Suprapubic skin (tissue), 4 donors: ENCODE data around the gene PDE4C. TPM values are rescaled to one million over a fixed set of nuclear protein-coding genes. Genes with fewer than 3 reads are reported as not detected.

Source experiments
- DNase-seq, 2 donors: peaks; one replicate each; pipeline ENCODE4 v3.0.0-alpha.2; 2019; ENCODE audit warnings: low spot score in 2 of 2
- H3K27ac ChIP-seq: fragments of 200-600 bp; sonication (generic); one replicate; pipeline ENCODE4 v1.5.1; 2019
- H3K27me3 ChIP-seq: fragments of 200-600 bp; sonication (generic); one replicate; pipeline ENCODE4 v1.5.1; 2019
- H3K36me3 ChIP-seq: fragments of 200-600 bp; sonication (generic); one replicate; pipeline ENCODE4 v1.5.1; 2019
- H3K4me1 ChIP-seq: fragments of 200-600 bp; sonication (generic); one replicate; pipeline ENCODE4 v1.5.1; 2019
- H3K4me3 ChIP-seq: fragments of 200-600 bp; sonication (generic); one replicate; pipeline ENCODE4 v1.5.1; 2019; ENCODE audit warnings: mild to moderate bottlenecking
- H3K9me3 ChIP-seq: fragments of 200-600 bp; sonication (generic); one replicate; pipeline ENCODE4 v1.5.1; 2019
- CTCF ChIP-seq, 2 donors: fragments of 200-600 bp in 1 of 2; fragments of 450-650 bp in 1 of 2; sonication (generic) in 1 of 2; IDR thresholded peaks; one replicate each; pipeline ENCODE4 v1.5.1; 2016 to 2019; ENCODE audit warnings: antibody characterized with exemption in 2 of 2, mild to moderate bottlenecking in 1 of 2, moderate library complexity in 1 of 2
- EP300 ChIP-seq: sonication (generic); formaldehyde crosslinking; IDR thresholded peaks from one replicate; pipeline ENCODE4 v1.6.1; 2017; ENCODE audit warnings: antibody characterized with exemption
- POLR2A ChIP-seq, 2 donors: fragments of 450-650 bp; IDR thresholded peaks; one replicate each; pipeline ENCODE4 v1.6.1; 2017; ENCODE audit warnings: antibody characterized with exemption in 2 of 2, mild to moderate bottlenecking in 2 of 2, moderate library complexity in 2 of 2
- POLR2AphosphoS5 ChIP-seq, 3 donors: sonication (generic); formaldehyde crosslinking; IDR thresholded peaks; one replicate each; pipeline ENCODE4 v1.6.1; 2017; ENCODE audit warnings: antibody characterized with exemption in 3 of 3
- WGBS: methylation state at CpG from one replicate; pipeline ENCODE4 v1.1.5; 2018; 5-methylcytosine and 5-hydroxymethylcytosine counted together
- total RNA-seq, 4 donors: library from RNA; depleted of rRNA; stranded (reverse); fragments of >200 nt; gene quantifications; one replicate each; pipeline ENCODE4 v1.1.0, GENCODE V29; 2016

Gene PDE4C
- total RNA-seq, 4 donors from 2014 or later: 0.47 to 2.0 TPM; not detected in 2

GRCh38 chr19:18270326-18270725 is 44.1 kb upstream of the PDE4C start:
- H3K36me3 ChIP-seq: peaks cover 39% of the 10 kb centered on the region
- no peak for TF ChIP-seq POLR2A (IDR thresholded peaks at IDR 0.05)
- no peak for TF ChIP-seq POLR2AphosphoS5 (IDR thresholded peaks at IDR 0.05)
- TF ChIP-seq EP300: no peak
- no peak for TF ChIP-seq CTCF (IDR thresholded peaks at IDR 0.05)
- H3K4me3 ChIP-seq: no peak overlapping the region
- no peaks in the 10 kb centered on the region for H3K27me3 ChIP-seq
- no peak overlapping the region for H3K27ac ChIP-seq
- no peak for DNase-seq
- H3K4me1 ChIP-seq: peaks cover 18% of the 10 kb centered on the region
- 93% methylated on average over 9 of the region's 9 CpGs for WGBS
- no peaks in the 10 kb centered on the region for H3K9me3 ChIP-seq

GRCh38 chr19:18269070-18269723 is 43.0 kb upstream of the PDE4C start:
- Histone ChIP-seq H3K9me3 (no peaks in the 10 kb centered on the region), H3K4me1 (peaks cover 6% of the 10 kb centered on the region), H3K27ac (no peak overlapping the region), H3K36me3 (peaks cover 50% of the 10 kb centered on the region), H3K4me3 (no peak overlapping the region), H3K27me3 (no peaks in the 10 kb centered on the region)
- no peak for DNase-seq
- WGBS: 73% methylated on average over 2 of the region's 2 CpGs
- TF ChIP-seq CTCF (IDR thresholded peaks at IDR 0.05) (no peak), POLR2A (IDR thresholded peaks at IDR 0.05) (no peak), POLR2AphosphoS5 (IDR thresholded peaks at IDR 0.05) (no peak), EP300 (no peak)

GRCh38 chr19:18266771-18267686 is 40.8 kb upstream of the PDE4C start:
- 87% methylated on average over 18 of the region's 42 CpGs for WGBS
- TF ChIP-seq POLR2AphosphoS5 (IDR thresholded peaks at IDR 0.05): no peak
- TF ChIP-seq EP300: no peak
- TF ChIP-seq CTCF (IDR thresholded peaks at IDR 0.05): no peak
- no peak for TF ChIP-seq POLR2A (IDR thresholded peaks at IDR 0.05)
- no peak overlapping the region for H3K27ac ChIP-seq
- H3K4me1 ChIP-seq: no peaks in the 10 kb centered on the region
- H3K9me3 ChIP-seq: no peaks in the 10 kb centered on the region
- no peaks in the 10 kb centered on the region for H3K27me3 ChIP-seq
- no peak overlapping the region for H3K4me3 ChIP-seq
- H3K36me3 ChIP-seq: peaks cover 59% of the 10 kb centered on the region
- DNase-seq: no peak

- peaks cover 59% of the 10 kb centered on the region for H3K36me3 ChIP-seq
- H3K27ac ChIP-seq: no peak overlapping the region
- no peak overlapping the region for H3K4me3 ChIP-seq
- H3K9me3 ChIP-seq: no peaks in the 10 kb centered on the region
- no peaks in the 10 kb centered on the region for H3K27me3 ChIP-seq
- DNase-seq: no peak
- H3K4me1 ChIP-seq: peaks cover under 1% of the 10 kb centered on the region
- TF ChIP-seq EP300 (no peak), CTCF (IDR thresholded peaks at IDR 0.05) (no peak), POLR2AphosphoS5 (IDR thresholded peaks at IDR 0.05) (no peak), POLR2A (IDR thresholded peaks at IDR 0.05) (no peak)
- 93% methylated on average over 5 of the region's 7 CpGs for WGBS
Measured at GRCh38 chr19:18265582-18265981, 39.3 kb upstream of the PDE4C start.

GRCh38 chr19:18264971-18265540 is 38.8 kb upstream of the PDE4C start:
- Histone ChIP-seq H3K4me3 (no peak overlapping the region), H3K27me3 (no peaks in the 10 kb centered on the region), H3K36me3 (peaks cover 59% of the 10 kb centered on the region), H3K9me3 (no peaks in the 10 kb centered on the region), H3K27ac (no peak overlapping the region), H3K4me1 (peaks cover 3% of the 10 kb centered on the region)
- no CpG with 5 or more reads among the region's 23 CpGs for WGBS
- TF ChIP-seq POLR2AphosphoS5 (IDR thresholded peaks at IDR 0.05) (no peak), EP300 (no peak), CTCF (IDR thresholded peaks at IDR 0.05) (no peak)
- DNase-seq: no peak
